ENCODE data around the gene TMEM245. TPM values are rescaled to one million over a fixed set of nuclear protein-coding genes. Genes with fewer than 3 reads are reported as not detected.
"Not testable (repeated sequence)": the region's sequence is repeated elsewhere in the genome, so short reads cannot be mapped to it uniquely, and the experiment has no call there.

TMEM245 gene
- total and polyA plus RNA-seq, 7 donors: 1.8 to 105 (median 90.7) TPM

GRCh38 chr9:109063760-109064159 is 56.0 kb downstream of the TMEM245 start:
- Histone ChIP-seq H3K27me3 (no peaks in the 10 kb centered on the region), H3K4me1 (no peaks in the 10 kb centered on the region), H3K9me3 (no peaks in the 10 kb centered on the region), H3K4me3 (no peak overlapping the region), H3K27ac (no peak overlapping the region), H3K36me3 (peaks cover 5 to 97% (median 31%) of the 10 kb centered on the region in 4 donors)
- intact Hi-C loops (cut with DNase I): no loop called here
- WGBS, 2 donors: 83 to 91% methylated on average over 2 of the region's 2 CpGs
- TF ChIP-seq POLR2AphosphoS5 (IDR thresholded peaks at IDR 0.05): no peak
- TF ChIP-seq CTCF (IDR thresholded peaks at IDR 0.05): no peak
- TF ChIP-seq POLR2A (IDR thresholded peaks at IDR 0.05): no peak
- no peak for TF ChIP-seq EP300 (IDR thresholded peaks at IDR 0.05)
- no peak for DNase-seq

- no peak for DNase-seq
- Histone ChIP-seq H3K27ac (no peak overlapping the region), H3K36me3 (peaks cover 7 to 93% (median 30%) of the 10 kb centered on the region in 4 donors), H3K4me3 (no peak overlapping the region), H3K4me1 (no peaks in the 10 kb centered on the region), H3K9me3 (no peaks in the 10 kb centered on the region), H3K27me3 (no peaks in the 10 kb centered on the region)
- intact Hi-C loops (cut with DNase I): no loop called here
- WGBS, 2 donors: 93 to 95% methylated on average over 6 of the region's 6 CpGs
- TF ChIP-seq EP300 (IDR thresholded peaks at IDR 0.05): no peak
- no peak for TF ChIP-seq POLR2AphosphoS5 (IDR thresholded peaks at IDR 0.05)
- TF ChIP-seq POLR2A (IDR thresholded peaks at IDR 0.05): no peak
- TF ChIP-seq CTCF (IDR thresholded peaks at IDR 0.05): no peak
These were observed 57.2 kb downstream of the TMEM245 start for GRCh38 chr9:109062543-109062942.

- no peaks in the 10 kb centered on the region for H3K27me3 ChIP-seq
- H3K4me3 ChIP-seq: no peak overlapping the region
- H3K9me3 ChIP-seq: no peaks in the 10 kb centered on the region
- no peaks in the 10 kb centered on the region for H3K4me1 ChIP-seq
- TF ChIP-seq EP300 (IDR thresholded peaks at IDR 0.05) (no peak), POLR2A (IDR thresholded peaks at IDR 0.05) (no peak), CTCF (IDR thresholded peaks at IDR 0.05) (no peak), POLR2AphosphoS5 (IDR thresholded peaks at IDR 0.05) (no peak)
- H3K36me3 ChIP-seq: peaks cover 7 to 93% (median 34%) of the 10 kb centered on the region in 4 donors
- intact Hi-C loops (cut with DNase I): no loop called here
- H3K27ac ChIP-seq: no peak overlapping the region
- 19 to 65% methylated on average over 3 of the region's 3 CpGs for WGBS, 2 donors
- DNase-seq: no peak
These were observed 59.6 kb downstream of the TMEM245 start for GRCh38 chr9:109060191-109060590.

- intact Hi-C loops (cut with DNase I); DNase-seq; H3K4me3 ChIP-seq; H3K9me3 ChIP-seq; H3K27me3 ChIP-seq; H3K4me1 ChIP-seq: not testable (repeated sequence)
- WGBS, 2 donors: 89 to 97% methylated on average over 4 of the region's 4 CpGs
- Histone ChIP-seq H3K36me3 (peaks cover 7 to 90% (median 28%) of the 10 kb centered on the region in 4 donors), H3K27ac (peak overlapping the region in 3 of 4 donors; percentile 12)
These were observed 66.6 kb downstream of the TMEM245 start for GRCh38 chr9:109053121-109053520.

- no peak overlapping the region for H3K27ac ChIP-seq
- DNase-seq: no peak
- WGBS, 2 donors: 87 to 90% methylated on average over 2 of the region's 2 CpGs
- intact Hi-C loops (cut with DNase I): no loop called here
- no peaks in the 10 kb centered on the region for H3K4me1 ChIP-seq
- peaks cover 7 to 94% (median 33%) of the 10 kb centered on the region in 4 donors for H3K36me3 ChIP-seq
- TF ChIP-seq POLR2AphosphoS5 (IDR thresholded peaks at IDR 0.05) (no peak), EP300 (IDR thresholded peaks at IDR 0.05) (no peak), POLR2A (IDR thresholded peaks at IDR 0.05) (no peak), CTCF (IDR thresholded peaks at IDR 0.05) (no peak)
- H3K9me3 ChIP-seq: no peaks in the 10 kb centered on the region
- no peaks in the 10 kb centered on the region for H3K27me3 ChIP-seq
- H3K4me3 ChIP-seq: no peak overlapping the region
These were observed 67.3 kb downstream of the TMEM245 start for GRCh38 chr9:109052416-109052815.

Measured in sigmoid colon (tissue), 7 donors.